Epithelial cell of proximal tubule (primary cell): ENCODE measurements around the gene GPR78. TPM values are rescaled to one million over a fixed set of nuclear protein-coding genes. Genes with fewer than 3 reads are reported as not detected.

Experiments
- total RNA-seq: library from RNA; depleted of rRNA; stranded (reverse); fragments of >200 nt; gene quantifications from 2 replicates; pipeline ENCODE4 v1.2.3, GENCODE V29; 2015

The GPR78 gene
- total RNA-seq, 1 donor from 2014 or later, result not detected

Other genes starting within 250 kb of the GPR78 start
- 10.5 and 16.0 TPM in 2 replicates for gene ACOX3, start 139.7 kb upstream of the GPR78 start, total RNA-seq
- gene TRMT44, start 139.6 kb upstream of the GPR78 start, total RNA-seq, result 17.8 and 17.9 TPM in 2 replicates
- 0.86 and 2.0 TPM in 2 replicates for gene CPZ, start 12.4 kb downstream of the GPR78 start, total RNA-seq